OCI-M1 (cell line): Measurements from ENCODE around the gene TNNC1.
A peak's percentile ranks its signal among the peaks of the same experiment; 100 is the strongest.

Experiments
- DNase-seq: peaks from one replicate; lab custom pipeline; 2025; lab: John Stamatoyannopoulos, UW

TNNC1 gene

GRCh38 chr3:52443791-52444687 is 9.8 kb downstream of the TNNC1 start:
- no peak for DNase-seq

- no peak for DNase-seq
Observed at GRCh38 chr3:52443268-52443610, 10.6 kb downstream of the TNNC1 start.

GRCh38 chr3:52442409-52443267 is 11.2 kb downstream of the TNNC1 start:
- no peak for DNase-seq

GRCh38 chr3:52441772-52442332 is 12.0 kb downstream of the TNNC1 start:
- DNase-seq = no peak

GRCh38 chr3:52441091-52441771 is 12.6 kb downstream of the TNNC1 start:
- DNase-seq = no peak

GRCh38 chr3:52440671-52441070 is 13.2 kb downstream of the TNNC1 start:
- DNase-seq = no peak

- no peak for DNase-seq
Observed at GRCh38 chr3:52440249-52440551, 13.6 kb downstream of the TNNC1 start.

GRCh38 chr3:52439426-52440248 is 14.2 kb downstream of the TNNC1 start:
- no peak for DNase-seq

GRCh38 chr3:52438579-52439425 is 15.0 kb downstream of the TNNC1 start:
- DNase-seq = no peak

GRCh38 chr3:52438104-52438376 is 15.8 kb downstream of the TNNC1 start:
- no peak for DNase-seq

GRCh38 chr3:52437326-52438103 is 16.3 kb downstream of the TNNC1 start:
- DNase-seq = no peak

- DNase-seq = no peak
Observed at GRCh38 chr3:52436500-52437149, 17.2 kb downstream of the TNNC1 start.

- DNase-seq = no peak
Observed at GRCh38 chr3:52435246-52436101, 18.4 kb downstream of the TNNC1 start.

GRCh38 chr3:52434491-52435115 is 19.2 kb downstream of the TNNC1 start:
- no peak for DNase-seq

- DNase-seq = peak; percentile 12
Observed at GRCh38 chr3:52433996-52434479, 19.8 kb downstream of the TNNC1 start.

GRCh38 chr3:52433328-52433995 is 20.4 kb downstream of the TNNC1 start:
- DNase-seq = no peak

- DNase-seq = peak; percentile 6
Observed at GRCh38 chr3:52432691-52433141, 21.1 kb downstream of the TNNC1 start.
